K562 (cell line): ENCODE measurements around the gene LRTM1. TPM values are rescaled to one million over a fixed set of nuclear protein-coding genes. Genes with fewer than 3 reads are reported as not detected.

ENCODE experiments used
- ATAC-seq: fragments of 200-7000 bp; cut with Tn5 transposase; 3 replicates; pipeline ENCODE4 v1.9.1; 2020; ENCODE audit warnings: moderate library complexity
- BruUV-seq: library from RNA; stranded (reverse); fragments of 400-500 nt; replicated peaks from 2 replicates; lab custom pipeline; 2021; lab: Mats Ljungman, UMichigan
- CTCF ChIA-PET: fragments of 300-600 bp; formaldehyde crosslinking; extraction: SDS; loops from one replicate; lab custom pipeline; 2021; ENCODE audit warnings: low intra/inter-chr PET ratio; lab: Yijun Ruan, JAX
- POLR2A ChIA-PET: fragments of 300-600, 350-650 bp; sonication (Branson Sonifier 250); formaldehyde crosslinking; extraction: SDS; loops from one replicate; lab custom pipeline; 2021; ENCODE audit warnings: antibody characterized with exemption, inconsistent platforms; lab: Yijun Ruan, JAX
- DNase-seq, 4 experiments: peaks; one replicate each; pipeline versions ENCODE4 v3.0.0 to v3.0.0-alpha.2; 2011 to 2018; ENCODE audit warnings: low spot score in 3 of 4, mixed read lengths in 3 of 4; ENCODE audit errors: extremely low read depth in 1 of 4
- FAIRE-seq: peaks from 2 replicates; lab custom pipeline; 2011; peaks lifted over from hg19 to GRCh38; lab: Jason Lieb, UNC
- H2AFZ ChIP-seq: 2 replicates; pipeline ENCODE4 v1.6.0; 2011; ENCODE audit warnings: low read depth, low read length, control low read depth, inconsistent platforms
- H3K27ac ChIP-seq: fragments of 200-600 bp; 3 replicates; pipeline ENCODE4 v1.8.0; 2011; ENCODE audit warnings: low read depth, mild to moderate bottlenecking, control low read depth, inconsistent platforms, low read length, moderate library complexity, mixed read lengths; ENCODE audit errors: extremely low read depth
- H3K27me3 ChIP-seq, 2 experiments: fragments of 300-600 bp in 1 of 2; 2 replicates in 1 of 2; 3 replicates in 1 of 2; pipeline versions ENCODE4 v1.6.0 to v1.8.0; 2011; ENCODE audit warnings: inconsistent platforms in 2 of 2, low read length in 2 of 2, mild to moderate bottlenecking in 1 of 2, mixed read lengths in 1 of 2, moderate library complexity in 1 of 2; ENCODE audit not compliant: control insufficient read depth in 2 of 2, insufficient read depth in 2 of 2
- H3K36me3 ChIP-seq: fragments of 300-600 bp; 3 replicates; pipeline ENCODE4 v1.8.0; 2011; ENCODE audit warnings: mild to moderate bottlenecking, low read length, inconsistent platforms; ENCODE audit not compliant: control insufficient read depth, insufficient read depth
- H3K4me1 ChIP-seq, 2 experiments: fragments of 200-600 bp in 1 of 2; replicated peaks in 1 of 2; 2 replicates in 1 of 2; 3 replicates in 1 of 2; pipeline versions ENCODE4 v1.5.1 to v1.8.0; 2011; ENCODE audit warnings: inconsistent platforms in 2 of 2, low read length in 2 of 2, mild to moderate bottlenecking in 1 of 2, mixed read lengths in 1 of 2, moderate library complexity in 1 of 2; ENCODE audit not compliant: control insufficient read depth in 2 of 2, insufficient read depth in 2 of 2
- H3K4me2 ChIP-seq: 2 replicates; pipeline ENCODE4 v1.6.1; 2011; ENCODE audit warnings: low read length, control low read depth, inconsistent platforms, mixed read lengths; ENCODE audit not compliant: insufficient read depth
- H3K4me3 ChIP-seq: fragments of 200-600 bp; sonication (generic), shearing (Covaris generic); 2 replicates; pipeline ENCODE4 v1.5.1; 2016; ENCODE audit warnings: control low read depth, inconsistent platforms
- H3K79me2 ChIP-seq: fragments of 200-600 bp; 3 replicates; pipeline ENCODE4 v1.8.0; 2011; ENCODE audit warnings: low read length, inconsistent platforms; ENCODE audit not compliant: control insufficient read depth, insufficient read depth
- H3K9ac ChIP-seq, 2 experiments: 2 replicates each; pipeline versions ENCODE4 v1.6.0 to v1.6.1; 2011; ENCODE audit warnings: low read depth in 2 of 2, low read length in 2 of 2, control low read depth in 1 of 2, inconsistent platforms in 1 of 2, mild to moderate bottlenecking in 1 of 2, mixed read lengths in 1 of 2; ENCODE audit not compliant: insufficient read depth in 1 of 2
- H3K9me1 ChIP-seq: one replicate; pipeline ENCODE4 v1.6.0; 2011; ENCODE audit warnings: inconsistent platforms, mild to moderate bottlenecking, low read length, moderate library complexity; ENCODE audit not compliant: control insufficient read depth, insufficient read depth
- H3K9me3 ChIP-seq: replicated peaks from 2 replicates; pipeline ENCODE4 v1.5.1; 2011; ENCODE audit warnings: low read depth, low read length, inconsistent platforms; ENCODE audit not compliant: control insufficient read depth, insufficient read depth
- H4K20me1 ChIP-seq: replicated peaks from 2 replicates; pipeline ENCODE4 v1.6.1; 2011; ENCODE audit warnings: low read length, inconsistent platforms, mixed read lengths; ENCODE audit not compliant: control insufficient read depth, insufficient read depth
- ATF6 ChIP-seq: sonication (generic); formaldehyde crosslinking; IDR thresholded peaks from 2 replicates; pipeline ENCODE4 v1.4.0; 2020; ENCODE audit warnings: mild to moderate bottlenecking, missing genetic modification reagents
- CTBP1 ChIP-seq: fragments of 450-650 bp; IDR thresholded peaks from 2 replicates; pipeline ENCODE4 v1.6.1; 2016; ENCODE audit warnings: borderline replicate concordance
- EZH2 ChIP-seq: IDR thresholded peaks from 2 replicates; pipeline ENCODE4 v1.6.1; 2012; ENCODE audit warnings: low read depth, mild to moderate bottlenecking, inconsistent platforms, low read length, borderline replicate concordance
- IRF1 ChIP-seq: sonication (generic); formaldehyde crosslinking; IDR thresholded peaks from 2 replicates; pipeline ENCODE4 v1.8.0; 2022; ENCODE audit warnings: missing genetic modification reagents, mild to moderate bottlenecking, borderline replicate concordance
- JUN ChIP-seq, 2 experiments: sonication (generic) in 1 of 2; formaldehyde crosslinking in 1 of 2; IDR thresholded peaks; 2 replicates each; pipeline versions ENCODE4 v1.6.1 to v1.8.0; 2012 to 2022; ENCODE audit warnings: borderline replicate concordance in 2 of 2, mild to moderate bottlenecking in 2 of 2, improper control_type of control experiment in 1 of 2, low read depth in 1 of 2, low read length in 1 of 2, missing genetic modification reagents in 1 of 2
- KAT8 ChIP-seq: fragments of 450-650 bp; IDR thresholded peaks from 2 replicates; pipeline ENCODE4 v1.6.1; 2016; ENCODE audit warnings: low read depth, mild to moderate bottlenecking
- KHSRP ChIP-seq: fragments of 450-650 bp; IDR thresholded peaks from 2 replicates; pipeline ENCODE4 v1.6.1; 2017
- NFATC3 ChIP-seq: fragments of 450-650 bp; IDR thresholded peaks from 2 replicates; pipeline ENCODE4 v1.6.1; 2017; ENCODE audit warnings: mild to moderate bottlenecking
- NR0B1 ChIP-seq: fragments of 450-650 bp; IDR thresholded peaks from one replicate; pipeline ENCODE4 v1.6.1; 2018; ENCODE audit warnings: mild to moderate bottlenecking, moderate library complexity; ENCODE audit not compliant: partially characterized antibody
- RNF219 ChIP-seq: fragments of 250-450 bp; sonication (Bioruptor Pico); IDR thresholded peaks from 2 replicates; pipeline ENCODE4 v1.5.0; 2022; ENCODE audit warnings: mild to moderate bottlenecking
- TAF7 ChIP-seq: fragments of 450-650 bp; IDR thresholded peaks from 2 replicates; pipeline ENCODE4 v1.6.1; 2016; ENCODE audit warnings: missing genetic modification characterization, missing compliant biosample characterization
- ZNF311 ChIP-seq: fragments of 250-450 bp; sonication (Bioruptor Pico); IDR thresholded peaks from 2 replicates; pipeline ENCODE4 v1.4.0; 2020; ENCODE audit warnings: mild to moderate bottlenecking, moderate library complexity
- ZNF583 ChIP-seq: fragments of 250-450 bp; sonication (Bioruptor Pico); IDR thresholded peaks from 2 replicates; pipeline ENCODE4 v1.4.0; 2020
- ZSCAN29 ChIP-seq: fragments of 450-650 bp; IDR thresholded peaks from 2 replicates; pipeline ENCODE4 v1.6.1; 2017
- WGBS: fragments of 100-300 bp; shearing (Covaris generic); methylation state at CpG from one replicate; pipeline ENCODE4 v1.1.6; 2016; ENCODE audit warnings: low coverage, mixed read lengths; ENCODE audit not compliant: insufficient coverage; ENCODE audit errors: missing lambda C conversion rate; 5-methylcytosine and 5-hydroxymethylcytosine counted together
- in situ Hi-C: fragments of 300-500 bp; cut with MboI; formaldehyde crosslinking; loops from 4 replicates; pipeline ENCODE4 v1.15.0; 2018; ENCODE audit warnings: inconsistent platforms, mixed read lengths
- intact Hi-C: fragments of 100-400 bp; cut with micrococcal nuclease; formaldehyde crosslinking; loops from 2 replicates; pipeline ENCODE4 v1.14.2; 2022
- polyA plus RNA-seq, 8 experiments: library from polyadenylated mRNA; depleted of rRNA in 4 of 8; stranded (reverse) in 5 of 8; unstranded in 3 of 8; fragments of >200 nt; fragmentation: Nextera tagmentation in 2 of 8; fragmentation: Illumina TruSeq in 1 of 8; extraction: Ambion mirVana in 2 of 8; extraction: Trizol in 1 of 8; gene quantifications; 2 replicates each; pipeline versions ENCODE4 v1.2.1 to v1.2.3, GENCODE V29; 2011 to 2014; ENCODE audit warnings: inconsistent platforms in 1 of 8, missing spikeins in 1 of 8
- total RNA-seq, 7 experiments: library from RNA; depleted of rRNA in 6 of 7; stranded (reverse); fragments of >200 nt in 6 of 7; fragmentation: Illumina TruSeq in 2 of 7; extraction: Trizol in 2 of 7; gene quantifications; 2 replicates each; pipeline versions ENCODE4 v1.2.1 to v1.2.3, GENCODE V29; 2011 to 2021; ENCODE audit warnings: low replicate concordance in 1 of 7

The LRTM1 gene
- total and polyA plus RNA-seq, 9 of the 15 experiments (the other 6 are each of a cell fraction or from before 2014, with no cell fraction given): not detected

GRCh38 chr3:54964081-54964480 is 36.2 kb upstream of the LRTM1 start:
- no TSS peak for BruUV-seq
- H3K4me1 ChIP-seq: peaks cover 0 to 3% of the 10 kb centered on the region in 2 experiments; a peak in 3 of 5 replicates
- no peak overlapping the region for H3K9ac ChIP-seq
- intact Hi-C loops (no loop called here), in situ Hi-C loops (no loop called here)
- no peaks in the 10 kb centered on the region for H3K9me3 ChIP-seq
- no peaks in the 10 kb centered on the region for H3K27me3 ChIP-seq
- no peaks in the 10 kb centered on the region for H4K20me1 ChIP-seq
- no peaks in the 10 kb centered on the region for H3K36me3 ChIP-seq
- FAIRE-seq: no peak
- WGBS: 8% methylated on average over 3 of the region's 3 CpGs
- H2AFZ ChIP-seq: no peak overlapping the region
- ChIA-PET CTCF (no interaction called here), POLR2A (no interaction called here)
- no peak overlapping the region for H3K27ac ChIP-seq
- H3K9me1 ChIP-seq: no peaks in the 10 kb centered on the region
- no peak for DNase-seq
- H3K79me2 ChIP-seq: no peaks in the 10 kb centered on the region
- H3K4me2 ChIP-seq: no peak overlapping the region
- no peak overlapping the region for H3K4me3 ChIP-seq
- no peak for ATAC-seq
- TF ChIP-seq KHSRP (no peak), TAF7 (tag) (no peak), IRF1 (no peak), EZH2 (no peak), JUN (IDR thresholded peaks at IDR 0.05; ENCODE audit: borderline replicate concordance, low read depth, low read length) (no peak), JUN (CRISPR knock-in tag; IDR thresholded peaks at IDR 0.05; ENCODE audit: borderline replicate concordance) (no peak), CTBP1 (no peak), NFATC3 (no peak), ZSCAN29 (no peak), NR0B1 (no peak), KAT8 (no peak), ZNF311 (CRISPR knock-in tag) (no peak), ATF6 (CRISPR knock-in tag) (no peak), RNF219 (CRISPR knock-in tag) (no peak), ZNF583 (CRISPR knock-in tag) (no peak)
